Transverse colon (tissue), 4 donors: Measurements from ENCODE around the gene GCLM. TPM values are rescaled to one million over a fixed set of nuclear protein-coding genes. Genes with fewer than 3 reads are reported as not detected.

Experiments used
- DNase-seq: peaks from one replicate; pipeline ENCODE4 v3.0.0-alpha.2; 2019
- H3K27ac ChIP-seq, 4 donors: fragments of 200-600 bp; sonication (generic); 2 replicates each; pipeline ENCODE4 v1.5.1; 2016 to 2018; ENCODE audit warnings: inconsistent platforms in 4 of 4
- H3K27me3 ChIP-seq: fragments of 200-600 bp; sonication (generic); 2 replicates; pipeline ENCODE4 v1.5.1; 2017; ENCODE audit warnings: inconsistent platforms
- H3K36me3 ChIP-seq, 4 donors: fragments of 200-600 bp; sonication (generic); 2 replicates each; pipeline ENCODE4 v1.5.1; 2017 to 2019; ENCODE audit warnings: inconsistent platforms in 4 of 4
- H3K4me1 ChIP-seq, 4 donors: fragments of 200-600 bp; sonication (generic); 2 replicates each; pipeline ENCODE4 v1.5.1; 2017 to 2020; ENCODE audit warnings: inconsistent platforms in 4 of 4
- H3K4me3 ChIP-seq, 4 donors: fragments of 200-600 bp; sonication (generic); 1 replicate in 1 of 4; 2 replicates in 3 of 4; pipeline versions ENCODE4 v1.5.1 to v1.6.1; 2017 to 2019; ENCODE audit warnings: inconsistent platforms in 4 of 4
- H3K9me3 ChIP-seq, 2 donors: fragments of 200-600 bp; sonication (generic); 2 replicates each; pipeline ENCODE4 v1.5.1; 2017 to 2019; ENCODE audit warnings: inconsistent platforms in 2 of 2
- EP300 ChIP-seq: sonication (generic); formaldehyde crosslinking; IDR thresholded peaks from one replicate; pipeline ENCODE4 v1.6.1; 2017; ENCODE audit warnings: antibody characterized with exemption, low read depth
- POLR2A ChIP-seq: fragments of 450-650 bp; IDR thresholded peaks from one replicate; pipeline ENCODE4 v1.6.1; 2016; ENCODE audit warnings: antibody characterized with exemption, mild to moderate bottlenecking, moderate library complexity
- POLR2AphosphoS5 ChIP-seq, 3 donors: sonication (generic); formaldehyde crosslinking; IDR thresholded peaks; one replicate each; pipeline ENCODE4 v1.6.1; 2016; ENCODE audit warnings: antibody characterized with exemption in 3 of 3
- WGBS, 2 donors: methylation state at CpG; one replicate each; pipeline ENCODE4 v1.1.5; 2018; ENCODE audit warnings: low coverage in 1 of 2; 5-methylcytosine and 5-hydroxymethylcytosine counted together
- in situ Hi-C, 4 donors: fragments of 200-750 bp; cut with MboI; loops; one replicate each; pipeline versions ENCODE4 v1.15.0 to v1.15.1; 2017; ENCODE audit warnings: low sequenced_read_pairs in 3 of 4, low pct_ligation_motif_present in 1 of 4, low pct_unique_long_range_greater_than_20kb in 1 of 4
- intact Hi-C: fragments of 100-400 bp; cut with DNase I; formaldehyde crosslinking; loops from one replicate; pipeline ENCODE4 v1.15.1; 2023; ENCODE audit warnings: low total_unique reads
- total RNA-seq, 4 donors: library from RNA; depleted of rRNA; stranded (reverse); fragments of >200 nt; gene quantifications; one replicate each; pipeline ENCODE4 v1.1.0, GENCODE V29; 2016
- TF ChIP-seq, protein P1 (sequence below), 5 experiments: fragments of 200-600 bp in 3 of 5; fragments of 450-650 bp in 2 of 5; sonication (generic) in 3 of 5; IDR thresholded peaks; 1 replicate in 2 of 5; 2 replicates in 3 of 5; pipeline ENCODE4 v1.5.1; 2016 to 2017; ENCODE audit warnings: antibody characterized with exemption in 5 of 5, inconsistent platforms in 3 of 5, mild to moderate bottlenecking in 2 of 5, moderate library complexity in 1 of 5

The GCLM gene
- total RNA-seq, 4 donors from 2014 or later, result 6.0 to 12.5 (median 10.0) TPM

DNA sequence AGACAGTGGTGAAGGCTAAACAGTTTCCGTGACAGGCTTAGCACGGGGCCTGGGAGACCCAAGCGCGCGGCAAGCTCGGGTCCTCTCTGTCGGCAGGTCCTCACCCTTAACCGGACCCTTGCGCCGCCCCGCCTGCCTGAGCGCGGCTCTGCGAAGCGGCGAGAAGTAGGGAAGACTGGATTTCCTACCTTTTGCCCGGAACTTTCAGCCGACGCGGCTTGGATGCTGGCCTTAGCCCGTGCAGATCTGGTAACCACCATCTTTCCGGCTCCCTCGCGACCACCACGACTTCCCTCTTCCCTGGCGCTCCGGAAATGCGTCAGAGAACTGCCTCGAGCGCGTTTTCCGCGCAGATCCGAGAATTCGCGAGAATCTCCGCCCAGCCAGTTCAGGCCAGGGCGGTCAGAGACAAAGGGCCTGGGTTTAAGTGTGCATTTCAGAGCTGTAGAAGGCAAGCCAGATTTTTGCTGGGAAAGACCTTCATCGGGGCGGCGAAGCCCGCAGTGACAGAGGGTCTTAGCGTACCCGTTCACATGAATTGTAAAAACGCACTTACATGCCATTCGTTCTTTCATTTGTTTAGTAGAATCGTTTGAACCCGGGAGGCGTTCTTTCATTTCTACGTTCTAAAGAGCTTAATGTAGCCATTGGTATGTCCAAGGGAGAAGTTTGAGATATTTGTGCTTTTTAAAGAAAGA is 30.2 kb downstream of the GCLM start, which contains the start of gene DNTTIP2:
Gene DNTTIP2 (minus strand): TSS at position 318 of the 698 bp plus-strand sequence. CDS start 58 bp downstream, at position 260.
- peaks cover 10 to 34% (median 21%) of the 10 kb centered on the region in 4 donors for H3K4me1 ChIP-seq
- 0 to 9% methylated on average over 4 to 50 of the region's 50 CpGs for WGBS, 2 donors
- intact Hi-C loops (no loop called here), in situ Hi-C loops (no loop called here)
- TF ChIP-seq POLR2A (peak; percentile 92), EP300 (no peak), POLR2AphosphoS5 (IDR thresholded peaks at IDR 0.05) (peak; percentile 92 to 95 (median 93))
- TF ChIP-seq, protein P1, sequence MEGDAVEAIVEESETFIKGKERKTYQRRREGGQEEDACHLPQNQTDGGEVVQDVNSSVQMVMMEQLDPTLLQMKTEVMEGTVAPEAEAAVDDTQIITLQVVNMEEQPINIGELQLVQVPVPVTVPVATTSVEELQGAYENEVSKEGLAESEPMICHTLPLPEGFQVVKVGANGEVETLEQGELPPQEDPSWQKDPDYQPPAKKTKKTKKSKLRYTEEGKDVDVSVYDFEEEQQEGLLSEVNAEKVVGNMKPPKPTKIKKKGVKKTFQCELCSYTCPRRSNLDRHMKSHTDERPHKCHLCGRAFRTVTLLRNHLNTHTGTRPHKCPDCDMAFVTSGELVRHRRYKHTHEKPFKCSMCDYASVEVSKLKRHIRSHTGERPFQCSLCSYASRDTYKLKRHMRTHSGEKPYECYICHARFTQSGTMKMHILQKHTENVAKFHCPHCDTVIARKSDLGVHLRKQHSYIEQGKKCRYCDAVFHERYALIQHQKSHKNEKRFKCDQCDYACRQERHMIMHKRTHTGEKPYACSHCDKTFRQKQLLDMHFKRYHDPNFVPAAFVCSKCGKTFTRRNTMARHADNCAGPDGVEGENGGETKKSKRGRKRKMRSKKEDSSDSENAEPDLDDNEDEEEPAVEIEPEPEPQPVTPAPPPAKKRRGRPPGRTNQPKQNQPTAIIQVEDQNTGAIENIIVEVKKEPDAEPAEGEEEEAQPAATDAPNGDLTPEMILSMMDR (IDR thresholded peaks at IDR 0.05), result no peak
- no peaks in the 10 kb centered on the region for H3K9me3 ChIP-seq
- H3K27ac ChIP-seq, result peak within 1 kb of the TSS; percentile 87 to 95 (median 92)
- DNase-seq, result peak; percentile 93
- H3K4me3 ChIP-seq, result peak within 1 kb of the TSS; percentile 82 to 95 (median 88)
- no peaks in the 10 kb centered on the region for H3K27me3 ChIP-seq
- H3K36me3 ChIP-seq, result peaks cover 0 to 22% (median 6%) of the 10 kb centered on the region in 4 donors

DNA sequence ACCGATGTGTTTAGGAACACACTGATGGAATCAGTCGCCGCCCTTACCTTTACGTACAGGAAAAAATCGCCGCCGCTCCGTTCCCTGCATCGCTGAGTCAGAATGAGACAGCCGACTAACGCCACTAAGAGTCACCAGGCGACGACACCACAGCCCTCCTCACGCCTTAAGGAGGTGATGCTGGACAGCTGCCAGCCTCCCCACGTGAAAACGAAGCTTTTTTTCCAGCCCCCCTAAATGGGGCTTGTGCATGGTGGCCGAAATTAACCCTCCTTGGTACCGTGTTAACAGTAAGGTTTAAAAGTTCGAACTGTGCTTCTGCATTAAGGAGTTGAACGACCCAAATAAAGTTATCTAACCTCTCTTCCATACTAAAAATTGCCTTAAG is 30.7 kb downstream of the GCLM start:
- intact Hi-C loops, result no loop called here
- H3K4me3 ChIP-seq, result peak overlapping the region; percentile 82 to 95 (median 88)
- no peak for TF ChIP-seq POLR2A
- no peak for TF ChIP-seq POLR2AphosphoS5 (IDR thresholded peaks at IDR 0.05)
- no peaks in the 10 kb centered on the region for H3K27me3 ChIP-seq
- H3K4me1 ChIP-seq, result peaks cover 10 to 34% (median 21%) of the 10 kb centered on the region in 4 donors
- no peaks in the 10 kb centered on the region for H3K9me3 ChIP-seq
- H3K36me3 ChIP-seq, result peaks cover 0 to 26% (median 7%) of the 10 kb centered on the region in 4 donors
- in situ Hi-C loops, result no loop called here
- H3K27ac ChIP-seq, result peak overlapping the region; percentile 87 to 95 (median 92)
- DNase-seq, result peak; percentile 63
- 0 to 1% methylated on average over 1 to 20 of the region's 20 CpGs for whole genome bisulfite sequencing, 2 donors

DNA sequence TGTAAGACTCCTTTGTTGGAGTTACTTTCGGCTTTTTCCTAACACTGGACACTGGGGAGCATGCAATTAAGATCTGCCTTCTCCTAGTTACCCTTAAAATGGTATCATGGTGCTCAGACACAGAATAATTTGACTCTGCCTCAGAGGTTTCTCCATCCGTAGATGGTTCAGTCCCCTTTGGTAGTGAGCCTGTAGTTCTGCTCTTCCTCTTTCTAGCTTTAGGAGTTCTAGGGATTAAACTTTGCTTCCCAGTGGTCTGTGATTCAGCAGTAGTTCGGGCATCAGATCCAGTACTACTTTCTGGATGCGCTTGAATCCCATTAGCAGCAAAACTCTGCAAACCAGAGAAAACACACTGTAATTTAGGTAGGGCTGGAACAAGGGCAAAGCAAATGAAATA is 31.7 kb downstream of the GCLM start:
- H3K36me3 ChIP-seq, result peaks cover 0 to 36% (median 12%) of the 10 kb centered on the region in 4 donors

DNA sequence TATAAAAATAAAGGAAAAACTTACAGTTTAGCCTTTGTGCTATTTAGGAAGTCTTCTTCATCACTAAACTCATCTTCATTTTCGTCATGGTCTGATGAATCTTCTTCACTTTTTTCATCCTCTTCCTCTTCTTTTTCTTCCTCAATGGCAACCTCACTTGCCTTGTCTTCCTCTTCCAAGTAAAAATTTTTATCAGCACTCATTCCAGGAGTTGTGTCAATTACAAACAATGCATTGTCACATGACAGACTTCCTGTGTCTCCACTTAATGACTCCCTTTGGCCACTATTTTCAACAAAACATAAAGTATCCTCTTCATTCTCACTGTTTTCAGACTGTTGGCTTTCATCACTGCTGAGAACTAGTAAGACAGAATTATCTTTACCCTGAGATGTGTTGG is 33.0 kb downstream of the GCLM start:
- DNase-seq, result no peak
- TF ChIP-seq POLR2A, result no peak
- TF ChIP-seq POLR2AphosphoS5 (IDR thresholded peaks at IDR 0.05), result no peak
- TF ChIP-seq, protein P1 (IDR thresholded peaks at IDR 0.05), result no peak
- no peak for TF ChIP-seq EP300
- Histone ChIP-seq H3K4me3 (no peak overlapping the region), H3K27ac (no peak overlapping the region), H3K27me3 (no peaks in the 10 kb centered on the region), H3K4me1 (peaks cover 10 to 34% (median 21%) of the 10 kb centered on the region in 4 donors), H3K9me3 (no peaks in the 10 kb centered on the region), H3K36me3 (peaks cover 0 to 49% (median 18%) of the 10 kb centered on the region in 4 donors)
- in situ Hi-C loops, result no loop called here
- 59 to 70% methylated on average over 1 of the region's 1 CpG for WGBS, 2 donors
- intact Hi-C loops, result no loop called here

More for the DNA sequence above, 31.7 kb downstream of the GCLM start:
- WGBS, 2 donors, result 79 to 87% methylated on average over 3 to 4 of the region's 4 CpGs
- Histone ChIP-seq H3K9me3 (no peaks in the 10 kb centered on the region), H3K27ac (peak overlapping the region in 1 of 4 donors; percentile 90), H3K4me1 (peaks cover 10 to 34% (median 21%) of the 10 kb centered on the region in 4 donors), H3K4me3 (no peak overlapping the region), H3K27me3 (no peaks in the 10 kb centered on the region)
- DNase-seq, result no peak
- in situ Hi-C loops (no loop called here), intact Hi-C loops (no loop called here)
- no peak for TF ChIP-seq POLR2A
- TF ChIP-seq, protein P1 (IDR thresholded peaks at IDR 0.05), result no peak
- TF ChIP-seq POLR2AphosphoS5 (IDR thresholded peaks at IDR 0.05), result no peak
- no peak for TF ChIP-seq EP300
